Adrenal gland (tissue), 12 donors: ENCODE data around the gene ZSWIM8. TPM values are rescaled to one million over a fixed set of nuclear protein-coding genes. Genes with fewer than 3 reads are reported as not detected.
"Not testable (repeated sequence)": the region's sequence is repeated elsewhere in the genome, so short reads cannot be mapped to it uniquely, and the experiment has no call there.

Source experiments
- DNase-seq, 7 donors: peaks; one replicate each; pipeline ENCODE4 v3.0.0-alpha.2; 2019 to 2020
- H3K27ac ChIP-seq, 5 donors: fragments of 200-600 bp; sonication (generic) in 4 of 5; 1 replicate in 3 of 5; 2 replicates in 2 of 5; pipeline versions ENCODE4 v1.5.1 to v1.8.0; 2016 to 2020; ENCODE audit warnings: mild to moderate bottlenecking in 1 of 5
- H3K27me3 ChIP-seq: fragments of 200-600 bp; 2 replicates; pipeline ENCODE4 v1.8.0; 2021
- H3K36me3 ChIP-seq, 2 donors: fragments of 200-600 bp; replicated peaks in 1 of 2; 1 replicate in 1 of 2; 2 replicates in 1 of 2; pipeline versions ENCODE4 v1.5.1 to v1.8.0; 2018 to 2022
- H3K4me1 ChIP-seq, 2 donors: fragments of 200-600 bp; replicated peaks in 1 of 2; 1 replicate in 1 of 2; 2 replicates in 1 of 2; pipeline versions ENCODE4 v1.5.1 to v1.8.0; 2018 to 2021
- H3K4me3 ChIP-seq, 4 donors: fragments of 200-600 bp; sonication (generic) in 3 of 4; one replicate each; pipeline ENCODE4 v1.5.1; 2016 to 2018
- H3K9me3 ChIP-seq, 3 donors: fragments of 200-600 bp; sonication (generic) in 1 of 3; replicated peaks in 1 of 3; 1 replicate in 2 of 3; 2 replicates in 1 of 3; pipeline versions ENCODE4 v1.5.1 to v1.8.0; 2016 to 2021
- CTCF ChIP-seq, 6 experiments: fragments of 450-650 bp in 4 of 6; fragments of 200-600 bp in 2 of 6; sonication (generic) in 1 of 6; IDR thresholded peaks; 1 replicate in 5 of 6; 2 replicates in 1 of 6; pipeline versions ENCODE4 v1.5.1 to v1.8.0; 2016 to 2021; ENCODE audit warnings: antibody characterized with exemption in 6 of 6, mild to moderate bottlenecking in 2 of 6, moderate library complexity in 1 of 6
- POLR2A ChIP-seq, 2 donors: fragments of 450-650 bp; IDR thresholded peaks; one replicate each; pipeline ENCODE4 v1.6.1; 2017; ENCODE audit warnings: antibody characterized with exemption in 2 of 2, mild to moderate bottlenecking in 2 of 2, moderate library complexity in 1 of 2
- WGBS, 4 donors: extraction: QIAGEN DNeasy Blood & Tissue Kit in 2 of 4; methylation state at CpG; one replicate each; pipeline versions ENCODE4 v1.1.5 to v1.1.7; 2013 to 2017; 5-methylcytosine and 5-hydroxymethylcytosine counted together
- intact Hi-C, 2 donors: fragments of 100-400 bp; cut with DNase I; formaldehyde crosslinking; loops; one replicate each; pipeline versions ENCODE4 v1.14.1 to v1.15.0; 2022 to 2023
- polyA plus RNA-seq, 3 donors: library from polyadenylated mRNA; stranded (reverse); fragments of 200-250 nt in 2 of 3; fragments of 350-450 nt in 1 of 3; fragmentation: Illumina TruSeq in 1 of 3; extraction: RNeasy Lipid Tissue Mini Kit (QIAGEN cat#74804) in 1 of 3; gene quantifications; one replicate each; pipeline ENCODE4 v1.2.3, GENCODE V29; 2013 to 2014
- total RNA-seq, 9 donors: library from RNA; depleted of rRNA in 4 of 9; stranded (reverse); fragments of >200 nt in 4 of 9; fragments of 120-200 nt in 1 of 9; fragmentation: NEBNext Ultra II Directional in 1 of 9; extraction: Animal tissue kit (Norgen Biotek cat#: 25700) in 1 of 9; gene quantifications; one replicate each; pipeline versions ENCODE4 v1.1.0 to v1.2.4, GENCODE V29; 2013 to 2023
- donor health status: healthy with polysubstance abuse.
- donor health status: Bipolar disorder and iron deficiency.
- donor health status: DM: yes; HTN: yes; CAD: no.
- donor health status: DM: no; HTN: no; CAD: no.
- donor health status: DM: no; HTN: no; CAD: no.
- donor health status: DM: yes; HTN: yes; CAD: no.

Gene ZSWIM8
- total and polyA plus RNA-seq, 12 donors, result 55.7 to 714 (median 114) TPM

- H3K4me3 ChIP-seq, result no peak overlapping the region
- intact Hi-C loops, result no loop called here
- no peaks in the 10 kb centered on the region for H3K4me1 ChIP-seq
- H3K36me3 ChIP-seq, result peaks cover 0 to 99% of the 10 kb centered on the region in 2 donors
- peak in 1 of 7 donors; percentile 13 for DNase-seq
- WGBS, 4 donors, result 84 to 100% (median 90%) methylated on average over 3 to 5 of the region's 5 CpGs
- TF ChIP-seq POLR2A (IDR thresholded peaks at IDR 0.05), result no peak
- no peak for TF ChIP-seq CTCF (IDR thresholded peaks at IDR 0.05)
- H3K9me3 ChIP-seq, result no peaks in the 10 kb centered on the region
- no peaks in the 10 kb centered on the region for H3K27me3 ChIP-seq
- no peak overlapping the region for H3K27ac ChIP-seq
Observed at GRCh38 chr10:73793456-73793855, 8.1 kb downstream of the ZSWIM8 start.

GRCh38 chr10:73795491-73795890, 10.1 kb downstream of the ZSWIM8 start:
- 90 to 94% (median 93%) methylated on average over 10 of the region's 10 CpGs for WGBS, 4 donors
- H3K4me1 ChIP-seq, H3K27me3 ChIP-seq, H3K4me3 ChIP-seq, H3K9me3 ChIP-seq, intact Hi-C loops, H3K27ac ChIP-seq: not testable (repeated sequence)
- peaks cover 0 to 100% of the 10 kb centered on the region in 2 donors for H3K36me3 ChIP-seq
- peak in 1 of 7 donors; percentile 5 for DNase-seq

- H3K4me3 ChIP-seq, H3K27me3 ChIP-seq, H3K4me1 ChIP-seq, intact Hi-C loops, H3K27ac ChIP-seq, H3K9me3 ChIP-seq: not testable (repeated sequence)
- peaks cover 0 to 100% of the 10 kb centered on the region in 2 donors for H3K36me3 ChIP-seq
- 94 to 96% (median 95%) methylated on average over 8 of the region's 8 CpGs for WGBS, 4 donors
- DNase-seq, result peak in 1 of 7 donors; percentile 13
Observed at GRCh38 chr10:73796035-73796434, 10.6 kb downstream of the ZSWIM8 start.

GRCh38 chr10:73796766-73797165, 11.4 kb downstream of the ZSWIM8 start:
- WGBS, 4 donors, result 66 to 94% (median 89%) methylated on average over 4 to 5 of the region's 5 CpGs
- TF ChIP-seq POLR2A (IDR thresholded peaks at IDR 0.05), result no peak
- TF ChIP-seq CTCF (IDR thresholded peaks at IDR 0.05), result no peak
- H3K27ac ChIP-seq, result no peak overlapping the region
- intact Hi-C loops, result no loop called here
- peaks cover 0 to 100% of the 10 kb centered on the region in 2 donors for H3K36me3 ChIP-seq
- H3K4me3 ChIP-seq, result no peak overlapping the region
- H3K27me3 ChIP-seq, result no peaks in the 10 kb centered on the region
- no peaks in the 10 kb centered on the region for H3K9me3 ChIP-seq
- peak in 2 of 7 donors; percentile 13 to 27 for DNase-seq
- H3K4me1 ChIP-seq, result no peaks in the 10 kb centered on the region

GRCh38 chr10:73797324-73798025, 12.1 kb downstream of the ZSWIM8 start:
- TF ChIP-seq CTCF (IDR thresholded peaks at IDR 0.05) (no peak), POLR2A (IDR thresholded peaks at IDR 0.05) (no peak)
- no peak overlapping the region for H3K4me3 ChIP-seq
- peak in 2 of 7 donors; percentile 22 to 31 for DNase-seq
- H3K27ac ChIP-seq, result no peak overlapping the region
- H3K9me3 ChIP-seq, result no peaks in the 10 kb centered on the region
- H3K27me3 ChIP-seq, result no peaks in the 10 kb centered on the region
- intact Hi-C loops, result no loop called here
- no peaks in the 10 kb centered on the region for H3K4me1 ChIP-seq
- H3K36me3 ChIP-seq, result peaks cover 0 to 100% of the 10 kb centered on the region in 2 donors
- 87 to 92% (median 90%) methylated on average over 19 of the region's 19 CpGs for WGBS, 4 donors
